MM.1S (cell line): ENCODE measurements around the gene LRRC8D.

ENCODE experiments used
- DNase-seq: peaks from one replicate; pipeline ENCODE4 v3.0.0-alpha.2; 2015
- H2AFZ ChIP-seq: fragments of 300-600 bp; sonication (generic); 2 replicates; pipeline ENCODE4 v1.6.0; 2016; ENCODE audit warnings: antibody characterized with exemption, low read length
- H3F3A ChIP-seq: fragments of 300-600 bp; sonication (generic); 2 replicates; pipeline ENCODE4 v1.6.1; 2016; ENCODE audit warnings: mild to moderate bottlenecking, antibody characterized with exemption, low read length, moderate library complexity, mixed read lengths; ENCODE audit not compliant: insufficient read depth
- H3K27ac ChIP-seq: fragments of 300-600 bp; sonication (generic); 2 replicates; pipeline ENCODE4 v1.5.1; 2016; ENCODE audit warnings: mild to moderate bottlenecking, low read length
- H3K27me3 ChIP-seq: fragments of 300-600 bp; sonication (generic); replicated peaks from 2 replicates; pipeline ENCODE4 v1.6.0; 2016; ENCODE audit warnings: low read length; ENCODE audit not compliant: insufficient read depth
- H3K36me3 ChIP-seq: fragments of 300-600 bp; sonication (generic); replicated peaks from 2 replicates; pipeline ENCODE4 v1.6.1; 2016; ENCODE audit warnings: mild to moderate bottlenecking, low read length, mixed read lengths; ENCODE audit not compliant: insufficient read depth
- H3K4me1 ChIP-seq: fragments of 300-600 bp; sonication (generic); 2 replicates; pipeline ENCODE4 v1.6.1; 2016; ENCODE audit warnings: low read length, mixed read lengths
- H3K4me2 ChIP-seq: fragments of 300-600 bp; sonication (generic); 2 replicates; pipeline ENCODE4 v1.6.0; 2016; ENCODE audit warnings: low read depth, low read length
- H3K4me3 ChIP-seq: fragments of 300-600 bp; sonication (generic); 2 replicates; pipeline ENCODE4 v1.5.1; 2016; ENCODE audit warnings: low read length, mixed read lengths
- H3K79me2 ChIP-seq: fragments of 300-600 bp; sonication (generic); 2 replicates; pipeline ENCODE4 v1.6.1; 2016; ENCODE audit warnings: mixed run types, low read length, mixed read lengths
- H3K9ac ChIP-seq: fragments of 300-600 bp; sonication (generic); 2 replicates; pipeline ENCODE4 v1.6.1; 2016; ENCODE audit warnings: low read length, mixed read lengths
- H3K9me2 ChIP-seq: fragments of 300-600 bp; sonication (generic); replicated peaks from 2 replicates; pipeline ENCODE4 v1.6.1; 2016; ENCODE audit warnings: mild to moderate bottlenecking, low read length, mixed read lengths; ENCODE audit not compliant: insufficient read depth
- H3K9me3 ChIP-seq: fragments of 300-600 bp; sonication (generic); replicated peaks from 2 replicates; pipeline ENCODE4 v1.6.1; 2016; ENCODE audit warnings: mild to moderate bottlenecking, low read length, mixed read lengths; ENCODE audit not compliant: insufficient read depth
- H4K20me1 ChIP-seq: fragments of 300-600 bp; sonication (generic); 2 replicates; pipeline ENCODE4 v1.6.1; 2016; ENCODE audit warnings: mild to moderate bottlenecking, low read length, moderate library complexity, mixed read lengths; ENCODE audit not compliant: insufficient read depth
- EZH2 ChIP-seq: fragments of 300-600 bp; sonication (generic); optimal IDR thresholded peaks from 2 replicates; pipeline ENCODE3; 2017; ENCODE audit warnings: low read depth, mild to moderate bottlenecking, antibody characterized with exemption, low read length, mixed read lengths
- EZH2phosphoT487 ChIP-seq: fragments of 300-600 bp; sonication (generic); IDR thresholded peaks from 2 replicates; pipeline ENCODE4 v1.6.1; 2018; ENCODE audit warnings: antibody characterized with exemption, low read length
- TF ChIP-seq, protein P1 (sequence below): fragments of 300-600 bp; sonication (generic); IDR thresholded peaks from 2 replicates; pipeline ENCODE4 v1.5.1; 2016; ENCODE audit warnings: antibody characterized with exemption, low read length, mixed read lengths

Gene LRRC8D

GRCh38 chr1:89958851-89959654 lies 138.2 kb downstream of the LRRC8D start:
- no peaks in the 10 kb centered on the region for H3F3A ChIP-seq
- no peak overlapping the region for H3K4me3 ChIP-seq
- H3K4me1 ChIP-seq: peaks cover 20% of the 10 kb centered on the region
- no peak overlapping the region for H3K9ac ChIP-seq
- no peaks in the 10 kb centered on the region for H4K20me1 ChIP-seq
- H3K9me2 ChIP-seq: no peaks in the 10 kb centered on the region
- H2AFZ ChIP-seq: no peak overlapping the region
- DNase-seq: no peak
- no peak overlapping the region for H3K4me2 ChIP-seq
- H3K27ac ChIP-seq: no peak overlapping the region
- no peaks in the 10 kb centered on the region for H3K9me3 ChIP-seq
- no peaks in the 10 kb centered on the region for H3K27me3 ChIP-seq
- H3K79me2 ChIP-seq: no peaks in the 10 kb centered on the region
- no peaks in the 10 kb centered on the region for H3K36me3 ChIP-seq
- TF ChIP-seq EZH2: no peak

GRCh38 chr1:89959719-89960118 lies 138.9 kb downstream of the LRRC8D start:
- H3K27ac ChIP-seq: no peak overlapping the region
- H3K4me1 ChIP-seq: peaks cover 15% of the 10 kb centered on the region
- no peaks in the 10 kb centered on the region for H3K36me3 ChIP-seq
- H2AFZ ChIP-seq: no peak overlapping the region
- H3K9ac ChIP-seq: no peak overlapping the region
- no peak overlapping the region for H3K4me3 ChIP-seq
- no peaks in the 10 kb centered on the region for H3F3A ChIP-seq
- no peak for TF ChIP-seq EZH2phosphoT487
- no peak for TF ChIP-seq EZH2
- TF ChIP-seq, protein P1, sequence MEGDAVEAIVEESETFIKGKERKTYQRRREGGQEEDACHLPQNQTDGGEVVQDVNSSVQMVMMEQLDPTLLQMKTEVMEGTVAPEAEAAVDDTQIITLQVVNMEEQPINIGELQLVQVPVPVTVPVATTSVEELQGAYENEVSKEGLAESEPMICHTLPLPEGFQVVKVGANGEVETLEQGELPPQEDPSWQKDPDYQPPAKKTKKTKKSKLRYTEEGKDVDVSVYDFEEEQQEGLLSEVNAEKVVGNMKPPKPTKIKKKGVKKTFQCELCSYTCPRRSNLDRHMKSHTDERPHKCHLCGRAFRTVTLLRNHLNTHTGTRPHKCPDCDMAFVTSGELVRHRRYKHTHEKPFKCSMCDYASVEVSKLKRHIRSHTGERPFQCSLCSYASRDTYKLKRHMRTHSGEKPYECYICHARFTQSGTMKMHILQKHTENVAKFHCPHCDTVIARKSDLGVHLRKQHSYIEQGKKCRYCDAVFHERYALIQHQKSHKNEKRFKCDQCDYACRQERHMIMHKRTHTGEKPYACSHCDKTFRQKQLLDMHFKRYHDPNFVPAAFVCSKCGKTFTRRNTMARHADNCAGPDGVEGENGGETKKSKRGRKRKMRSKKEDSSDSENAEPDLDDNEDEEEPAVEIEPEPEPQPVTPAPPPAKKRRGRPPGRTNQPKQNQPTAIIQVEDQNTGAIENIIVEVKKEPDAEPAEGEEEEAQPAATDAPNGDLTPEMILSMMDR: no peak
- DNase-seq: no peak
- no peaks in the 10 kb centered on the region for H3K9me2 ChIP-seq
- H3K79me2 ChIP-seq: no peaks in the 10 kb centered on the region
- no peaks in the 10 kb centered on the region for H3K9me3 ChIP-seq
- H3K4me2 ChIP-seq: no peak overlapping the region
- no peaks in the 10 kb centered on the region for H3K27me3 ChIP-seq
- H4K20me1 ChIP-seq: no peaks in the 10 kb centered on the region

DNA sequence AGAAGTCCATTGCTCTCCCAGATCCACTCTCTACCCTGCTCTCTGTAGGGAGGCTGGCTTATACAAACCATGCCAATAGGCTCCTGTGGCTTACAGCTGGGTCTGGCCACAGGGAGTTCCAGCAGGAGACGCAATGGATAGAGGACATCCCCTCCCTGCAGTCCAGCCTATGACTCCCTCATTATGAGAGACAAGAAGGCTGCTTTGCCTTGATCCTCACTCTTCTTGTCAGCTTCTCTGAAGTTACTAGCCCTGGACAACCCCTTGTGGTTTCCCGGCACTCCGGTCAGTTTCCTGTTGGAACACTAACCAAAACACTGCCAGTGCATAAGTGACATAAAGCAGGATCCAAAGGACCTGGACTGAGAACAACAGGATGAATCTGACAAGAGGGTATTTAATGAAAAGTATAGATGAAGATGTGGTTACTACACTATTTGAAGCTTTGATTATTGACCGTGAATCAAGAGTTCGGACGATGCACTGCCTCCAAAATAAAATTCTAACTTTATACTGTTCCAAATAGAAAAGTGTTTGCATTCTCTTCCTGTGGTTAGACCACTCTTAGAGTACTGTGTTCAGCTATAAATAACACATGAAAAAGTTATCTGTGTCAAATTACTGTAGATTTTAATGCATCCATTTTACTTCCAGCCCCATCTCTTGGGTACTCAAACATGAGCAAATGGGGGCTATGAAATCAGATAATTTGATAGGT lies 141.4 kb downstream of the LRRC8D start:
- H3K4me1 ChIP-seq: peaks cover 12% of the 10 kb centered on the region
- no peak overlapping the region for H3K9ac ChIP-seq
- no peak for TF ChIP-seq EZH2phosphoT487
- no peak for TF ChIP-seq EZH2
- TF ChIP-seq, protein P1: no peak
- no peak overlapping the region for H3K4me3 ChIP-seq
- H3K4me2 ChIP-seq: no peak overlapping the region
- no peak for DNase-seq
- no peak overlapping the region for H3K27ac ChIP-seq
- no peaks in the 10 kb centered on the region for H4K20me1 ChIP-seq
- H3K79me2 ChIP-seq: no peaks in the 10 kb centered on the region
- no peaks in the 10 kb centered on the region for H3K27me3 ChIP-seq
- H3K9me3 ChIP-seq: no peaks in the 10 kb centered on the region
- H2AFZ ChIP-seq: no peak overlapping the region
- H3K9me2 ChIP-seq: no peaks in the 10 kb centered on the region
- no peaks in the 10 kb centered on the region for H3K36me3 ChIP-seq
- no peaks in the 10 kb centered on the region for H3F3A ChIP-seq

GRCh38 chr1:89962742-89963075 lies 141.9 kb downstream of the LRRC8D start:
- no peaks in the 10 kb centered on the region for H4K20me1 ChIP-seq
- no peaks in the 10 kb centered on the region for H3K79me2 ChIP-seq
- H3K9me3 ChIP-seq: no peaks in the 10 kb centered on the region
- no peaks in the 10 kb centered on the region for H3K9me2 ChIP-seq
- H3K9ac ChIP-seq: no peak overlapping the region
- no peak overlapping the region for H3K4me2 ChIP-seq
- TF ChIP-seq, protein P1: no peak
- TF ChIP-seq EZH2phosphoT487: no peak
- TF ChIP-seq EZH2: no peak
- DNase-seq: no peak
- H3F3A ChIP-seq: no peaks in the 10 kb centered on the region
- H3K4me3 ChIP-seq: no peak overlapping the region
- no peak overlapping the region for H2AFZ ChIP-seq
- H3K36me3 ChIP-seq: no peaks in the 10 kb centered on the region
- no peaks in the 10 kb centered on the region for H3K27me3 ChIP-seq
- no peak overlapping the region for H3K27ac ChIP-seq
- peaks cover 11% of the 10 kb centered on the region for H3K4me1 ChIP-seq
